ENCODE measurements around the gene SMIM5. TPM values are rescaled to one million over a fixed set of nuclear protein-coding genes. Genes with fewer than 3 reads are reported as not detected.
A peak's percentile ranks its signal among the peaks of the same experiment; 100 is the strongest.

Gene SMIM5
- total RNA-seq, 1 donor from 2014 or later: 0.84 TPM

DNA sequence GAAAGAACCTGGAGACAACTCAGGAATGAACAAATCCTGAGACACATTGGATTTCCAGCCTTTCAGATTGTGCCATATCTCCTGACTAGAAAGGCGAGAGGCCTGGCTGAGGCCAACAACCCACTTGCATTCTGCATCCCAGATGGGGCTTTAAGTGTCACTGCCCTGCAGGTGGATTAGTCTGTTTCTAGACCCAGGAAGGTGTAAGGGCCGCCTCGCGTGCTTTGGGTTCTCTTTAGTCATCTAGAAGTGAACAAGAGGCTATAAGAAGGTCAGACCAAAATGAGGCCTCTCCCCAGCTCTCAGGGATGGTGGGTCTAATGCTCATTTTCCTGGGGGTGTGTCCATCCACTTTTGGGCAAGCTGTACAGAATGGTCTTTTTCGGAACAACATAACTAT, 38.8 kb downstream of the SMIM5 start:
- ATAC-seq: no peak
- H3K27me3 ChIP-seq: no peaks in the 10 kb centered on the region
- TF ChIP-seq, protein P1, sequence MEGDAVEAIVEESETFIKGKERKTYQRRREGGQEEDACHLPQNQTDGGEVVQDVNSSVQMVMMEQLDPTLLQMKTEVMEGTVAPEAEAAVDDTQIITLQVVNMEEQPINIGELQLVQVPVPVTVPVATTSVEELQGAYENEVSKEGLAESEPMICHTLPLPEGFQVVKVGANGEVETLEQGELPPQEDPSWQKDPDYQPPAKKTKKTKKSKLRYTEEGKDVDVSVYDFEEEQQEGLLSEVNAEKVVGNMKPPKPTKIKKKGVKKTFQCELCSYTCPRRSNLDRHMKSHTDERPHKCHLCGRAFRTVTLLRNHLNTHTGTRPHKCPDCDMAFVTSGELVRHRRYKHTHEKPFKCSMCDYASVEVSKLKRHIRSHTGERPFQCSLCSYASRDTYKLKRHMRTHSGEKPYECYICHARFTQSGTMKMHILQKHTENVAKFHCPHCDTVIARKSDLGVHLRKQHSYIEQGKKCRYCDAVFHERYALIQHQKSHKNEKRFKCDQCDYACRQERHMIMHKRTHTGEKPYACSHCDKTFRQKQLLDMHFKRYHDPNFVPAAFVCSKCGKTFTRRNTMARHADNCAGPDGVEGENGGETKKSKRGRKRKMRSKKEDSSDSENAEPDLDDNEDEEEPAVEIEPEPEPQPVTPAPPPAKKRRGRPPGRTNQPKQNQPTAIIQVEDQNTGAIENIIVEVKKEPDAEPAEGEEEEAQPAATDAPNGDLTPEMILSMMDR (IDR thresholded peaks at IDR 0.05): no peak
- peaks cover 82% of the 10 kb centered on the region for H3K36me3 ChIP-seq
- H3K4me1 ChIP-seq: peaks cover 20% of the 10 kb centered on the region
- intact Hi-C loops (cut with DNase I): loop anchor here (10.0 kb wide), 1 partner anchor 53 kb away; the partner anchor contains the start of gene ITGB4
- no peak overlapping the region for H3K27ac ChIP-seq
- H3K4me3 ChIP-seq: no peak overlapping the region
- H3K9me3 ChIP-seq: no peaks in the 10 kb centered on the region
- DNase-seq: no peak

GRCh38 chr17:75673487-75673886, 40.3 kb downstream of the SMIM5 start:
- no peaks in the 10 kb centered on the region for H3K9me3 ChIP-seq
- TF ChIP-seq, protein P1 (IDR thresholded peaks at IDR 0.05): no peak
- no peak overlapping the region for H3K4me3 ChIP-seq
- no peaks in the 10 kb centered on the region for H3K27me3 ChIP-seq
- H3K36me3 ChIP-seq: peaks cover 83% of the 10 kb centered on the region
- intact Hi-C loops (cut with DNase I): loop anchor here (10.0 kb wide), 1 partner anchor 51 kb away; the partner anchor contains the start of gene ITGB4
- no peak overlapping the region for H3K27ac ChIP-seq
- H3K4me1 ChIP-seq: peaks cover 12% of the 10 kb centered on the region
- DNase-seq (no peak), ATAC-seq (no peak)

DNA sequence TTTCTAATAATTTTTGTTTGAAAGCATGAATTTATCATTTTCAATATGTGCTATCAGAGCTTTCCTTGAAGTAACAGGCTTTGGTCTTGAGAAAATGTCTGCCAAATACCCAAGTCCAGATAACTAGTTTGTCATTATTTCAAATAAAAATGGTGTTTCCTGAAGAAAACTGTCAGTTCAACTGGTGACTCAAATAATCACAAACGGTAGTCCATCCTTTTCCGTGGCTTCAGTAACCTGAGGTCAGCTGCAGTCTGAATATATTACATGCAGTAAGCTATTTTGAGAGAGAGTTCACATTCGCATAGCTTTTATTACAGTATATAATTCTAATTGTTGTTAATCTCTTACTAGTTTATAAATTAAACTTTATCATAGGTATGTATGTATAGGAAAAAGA, 43.2 kb downstream of the SMIM5 start:
- DNase-seq: no peak
- Histone ChIP-seq H3K4me1 (peaks cover 19% of the 10 kb centered on the region), H3K27ac (no peak overlapping the region), H3K36me3 (peaks cover 69% of the 10 kb centered on the region), H3K4me3 (no peak overlapping the region), H3K27me3 (no peaks in the 10 kb centered on the region), H3K9me3 (no peaks in the 10 kb centered on the region)
- intact Hi-C loops (cut with DNase I): loop anchor here (5.0 to 10.0 kb wide), 2 partner anchors 48 to 76 kb away; partner anchors contain the start of gene ITGB4
- TF ChIP-seq, protein P1 (IDR thresholded peaks at IDR 0.05): no peak
- ATAC-seq: no peak

GRCh38 chr17:75679706-75680211, 46.5 kb downstream of the SMIM5 start:
- peaks cover 39% of the 10 kb centered on the region for H3K36me3 ChIP-seq
- peaks cover 27% of the 10 kb centered on the region for H3K4me1 ChIP-seq
- DNase-seq (no peak), ATAC-seq (peak; percentile 93)
- H3K9me3 ChIP-seq: no peaks in the 10 kb centered on the region
- no peak overlapping the region for H3K4me3 ChIP-seq
- TF ChIP-seq, protein P1 (IDR thresholded peaks at IDR 0.05): peak; percentile 42
- H3K27ac ChIP-seq: peak overlapping the region; percentile 59
- intact Hi-C loops (cut with DNase I): loop anchor here (5.0 to 10.0 kb wide), 2 partner anchors 45 to 73 kb away; partner anchors contain the start of gene ITGB4
- no peaks in the 10 kb centered on the region for H3K27me3 ChIP-seq

DNA sequence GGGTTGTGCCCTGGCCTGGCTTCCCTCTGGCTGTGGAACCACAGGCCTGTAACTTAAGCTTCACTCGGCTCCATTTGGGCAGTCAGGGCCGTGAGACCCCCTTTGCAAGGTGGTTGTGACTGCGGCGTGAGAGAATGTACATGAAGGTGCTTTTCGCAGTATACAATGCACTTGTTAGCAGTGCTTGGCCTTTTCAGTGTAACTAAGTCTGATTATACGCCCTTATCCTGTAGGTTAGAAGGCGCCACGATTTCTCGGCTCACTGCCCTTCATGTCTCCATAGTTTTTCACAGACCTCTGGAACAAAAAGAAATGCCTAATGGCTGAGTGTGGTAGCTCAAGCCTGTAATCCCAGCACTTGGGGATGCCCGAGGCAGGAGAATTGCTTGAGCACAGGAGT, 47.2 kb downstream of the SMIM5 start:
- peaks cover 35% of the 10 kb centered on the region for H3K36me3 ChIP-seq
- ATAC-seq: no peak

More for the DNA sequence above, 47.2 kb downstream of the SMIM5 start:
- Histone ChIP-seq H3K27me3 (no peaks in the 10 kb centered on the region), H3K9me3 (no peaks in the 10 kb centered on the region), H3K4me3 (no peak overlapping the region), H3K27ac (peak overlapping the region; percentile 59), H3K4me1 (peaks cover 28% of the 10 kb centered on the region)
- intact Hi-C loops (cut with DNase I): no loop called here
- TF ChIP-seq, protein P1 (IDR thresholded peaks at IDR 0.05): no peak
- no peak for DNase-seq
